Bronchial epithelial cell (primary cell): ENCODE measurements around the gene FBXL20. TPM values are rescaled to one million over a fixed set of nuclear protein-coding genes. Genes with fewer than 3 reads are reported as not detected.

ENCODE experiments used
- DNase-seq: peaks from one replicate; pipeline ENCODE4 v3.0.0-alpha.2; 2010; ENCODE audit warnings: low read depth
- FAIRE-seq: peaks from 2 replicates; lab custom pipeline; 2011; peaks lifted over from hg19 to GRCh38; lab: Jason Lieb, UNC
- H3K27me3 ChIP-seq: 2 replicates; pipeline ENCODE4 v1.5.1; 2011; ENCODE audit warnings: low read length; ENCODE audit not compliant: control insufficient read depth, insufficient read depth
- H3K36me3 ChIP-seq: 2 replicates; pipeline ENCODE4 v1.5.1; 2011; ENCODE audit warnings: low read length; ENCODE audit not compliant: control insufficient read depth, insufficient read depth
- H3K4me3 ChIP-seq: 2 replicates; pipeline ENCODE4 v1.5.1; 2011; ENCODE audit warnings: mild to moderate bottlenecking, low read depth, low read length, control low read depth
- CTCF ChIP-seq: IDR thresholded peaks from 2 replicates; pipeline ENCODE4 v1.5.1; 2011; ENCODE audit warnings: mild to moderate bottlenecking, moderate library complexity, low read length, control low read depth, inconsistent platforms; ENCODE audit not compliant: insufficient read depth, severe bottlenecking
- total RNA-seq: library from RNA; depleted of rRNA; stranded (reverse); fragments of >200 nt; gene quantifications from 2 replicates; pipeline ENCODE4 v1.2.1, GENCODE V29; 2014

FBXL20 gene
- total RNA-seq, 1 donor from 2014 or later, result 9.0 TPM

DNA sequence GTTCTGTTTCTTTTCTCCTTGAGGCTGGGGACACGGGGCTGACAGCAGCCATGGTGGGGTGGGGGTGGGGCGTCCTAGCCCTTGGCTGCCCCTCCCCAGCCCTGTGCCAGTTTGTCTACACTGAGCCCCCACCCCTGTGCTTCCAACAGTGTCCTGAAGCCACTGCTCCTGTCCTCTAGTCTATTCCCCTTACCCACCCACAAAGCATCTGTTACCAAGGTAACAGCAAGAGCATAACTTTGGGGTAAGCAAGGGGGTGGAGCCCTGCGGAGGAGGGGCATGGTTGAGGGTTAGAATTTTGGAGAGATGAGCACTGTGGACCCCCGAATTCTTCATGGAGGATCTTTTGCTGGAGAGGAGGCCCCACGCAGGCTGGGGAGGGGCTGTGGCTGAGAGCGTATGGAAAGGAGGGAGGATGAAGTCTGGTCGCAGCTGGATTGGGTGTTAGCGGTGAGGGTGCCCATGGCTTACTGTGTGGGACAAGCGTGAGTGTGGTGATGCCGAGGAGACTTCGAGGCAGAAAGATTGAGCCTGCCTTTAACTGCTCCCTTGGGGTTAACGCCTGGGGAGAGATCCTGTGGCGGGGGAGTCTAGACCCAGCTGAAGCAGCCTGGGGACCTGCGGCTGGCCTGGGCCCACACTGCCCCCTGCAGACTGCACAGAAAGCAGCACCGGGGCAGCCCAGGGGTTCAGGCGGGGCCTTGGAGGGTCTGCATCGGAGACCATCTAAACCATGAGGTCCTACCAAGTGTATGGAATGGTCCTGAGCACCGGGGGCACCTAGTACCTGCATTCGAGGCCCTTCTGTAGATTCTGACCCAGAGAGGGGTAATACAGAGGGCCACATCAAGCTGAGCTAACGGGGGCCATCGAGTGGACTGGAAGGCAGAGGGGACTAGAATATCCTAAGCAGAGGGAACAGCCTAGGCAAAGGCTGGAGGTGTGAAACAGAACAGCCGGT, 169.6 kb downstream of the FBXL20 start:
- Histone ChIP-seq H3K27me3 (peaks cover 6% of the 10 kb centered on the region), H3K4me3 (no peak overlapping the region), H3K36me3 (no peaks in the 10 kb centered on the region)
- FAIRE-seq, result no peak
- TF ChIP-seq CTCF, result peak; percentile 87
- no peak for DNase-seq

GRCh38 chr17:39231091-39231561, 170.3 kb downstream of the FBXL20 start:
- FAIRE-seq, result no peak

GRCh38 chr17:39230361-39230760, 171.1 kb downstream of the FBXL20 start:
- H3K27me3 ChIP-seq, result peaks cover 19% of the 10 kb centered on the region
- H3K4me3 ChIP-seq, result no peak overlapping the region
- TF ChIP-seq CTCF, result no peak
- DNase-seq, result no peak
- no peaks in the 10 kb centered on the region for H3K36me3 ChIP-seq
- no peak for FAIRE-seq

More at GRCh38 chr17:39231091-39231561, 170.3 kb downstream of the FBXL20 start:
- Histone ChIP-seq H3K4me3 (no peak overlapping the region), H3K27me3 (peaks cover 13% of the 10 kb centered on the region), H3K36me3 (no peaks in the 10 kb centered on the region)
- no peak for DNase-seq
- no peak for TF ChIP-seq CTCF

- H3K36me3 ChIP-seq, result no peaks in the 10 kb centered on the region
- peaks cover 26% of the 10 kb centered on the region for H3K27me3 ChIP-seq
- H3K4me3 ChIP-seq, result no peak overlapping the region
- DNase-seq, result peak; percentile 46
- TF ChIP-seq CTCF, result no peak
- FAIRE-seq, result no peak
Measured at GRCh38 chr17:39229274-39229913, 172.0 kb downstream of the FBXL20 start.

- Histone ChIP-seq H3K36me3 (no peaks in the 10 kb centered on the region), H3K27me3 (peaks cover 37% of the 10 kb centered on the region), H3K4me3 (no peak overlapping the region)
- DNase-seq (no peak), FAIRE-seq (no peak)
- no peak for TF ChIP-seq CTCF
Measured at GRCh38 chr17:39227364-39227919, 174.0 kb downstream of the FBXL20 start.
